ENCODE measurements around the gene TRIM44.

TRIM44 gene

DNA sequence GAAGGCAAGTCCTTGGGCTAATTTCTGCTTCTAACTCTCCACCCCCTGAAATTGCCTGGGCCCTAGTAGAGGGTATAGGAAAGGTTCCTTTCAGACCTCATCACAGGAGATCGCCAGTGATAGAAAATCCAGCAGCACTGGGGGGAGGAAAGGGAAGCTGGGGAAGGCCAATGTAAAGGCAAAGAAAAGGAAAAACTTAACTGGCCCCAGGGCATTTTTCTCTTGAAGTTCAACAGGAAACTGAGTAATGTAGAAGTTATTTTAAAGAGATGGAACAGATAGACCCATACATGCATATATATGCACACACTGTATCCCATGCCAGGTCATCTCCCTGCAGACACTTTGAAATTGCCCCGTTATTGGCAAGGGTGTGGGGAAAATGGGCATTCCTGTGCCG is 134.0 kb downstream of the TRIM44 start:
- DNase-seq: no peak

DNA sequence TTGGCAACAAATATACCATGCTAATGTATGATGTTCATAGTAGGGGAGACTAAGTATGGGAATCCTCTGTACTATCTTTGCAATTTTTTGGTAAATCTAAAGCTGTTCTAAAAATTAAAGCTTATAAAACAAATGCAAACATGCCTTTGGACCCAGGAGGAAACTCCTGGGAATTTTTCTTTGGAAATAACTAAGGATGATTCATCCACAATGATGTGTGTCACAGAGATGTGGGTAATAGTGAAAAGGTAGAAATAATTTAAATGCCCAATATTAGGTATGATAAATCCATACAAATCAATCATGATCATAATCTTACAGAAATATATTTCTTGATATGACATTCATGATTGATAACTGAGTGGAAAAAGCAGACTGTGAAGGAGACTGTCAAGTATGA is 135.8 kb downstream of the TRIM44 start:
- no peak for DNase-seq

DNA sequence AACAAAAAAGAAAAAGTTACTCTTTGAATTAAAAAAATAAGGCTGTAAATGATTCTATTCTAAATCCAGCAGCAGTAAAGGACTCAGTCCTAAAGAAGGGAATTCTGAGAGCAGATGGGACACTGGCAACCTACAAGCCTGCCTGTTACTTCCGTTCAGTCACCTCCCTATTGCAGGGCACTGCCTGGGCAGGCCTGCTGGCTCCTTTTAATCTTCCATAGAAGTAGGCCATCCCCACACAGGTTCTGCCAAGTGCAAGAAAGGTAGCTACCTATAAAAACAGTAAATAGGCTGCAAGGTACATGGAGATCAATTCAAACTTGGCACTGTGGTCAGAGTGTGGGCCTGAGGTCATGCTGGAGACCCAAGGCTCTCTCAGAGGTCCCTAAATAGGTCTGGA is 136.4 kb downstream of the TRIM44 start:
- DNase-seq: no peak

DNA sequence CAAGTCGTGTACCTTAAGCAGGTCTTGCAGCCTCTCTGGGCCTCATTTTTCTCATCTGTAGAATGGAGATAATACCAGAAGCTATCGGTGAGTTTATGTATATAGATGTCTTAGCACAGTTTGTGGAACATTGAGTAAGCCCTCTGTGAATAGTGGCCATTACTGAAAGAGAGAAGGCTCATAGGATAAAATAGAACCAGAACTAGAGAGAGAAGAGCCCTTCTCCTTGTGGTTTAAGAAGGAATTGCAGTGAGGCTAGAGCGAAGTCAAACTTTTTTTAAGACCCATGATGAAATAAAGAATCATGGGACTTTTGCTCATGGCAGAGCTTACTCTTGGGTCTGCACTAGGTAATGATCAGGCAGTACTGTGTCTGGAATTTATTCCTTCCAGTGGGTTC is 137.1 kb downstream of the TRIM44 start:
- DNase-seq: no peak

DNA sequence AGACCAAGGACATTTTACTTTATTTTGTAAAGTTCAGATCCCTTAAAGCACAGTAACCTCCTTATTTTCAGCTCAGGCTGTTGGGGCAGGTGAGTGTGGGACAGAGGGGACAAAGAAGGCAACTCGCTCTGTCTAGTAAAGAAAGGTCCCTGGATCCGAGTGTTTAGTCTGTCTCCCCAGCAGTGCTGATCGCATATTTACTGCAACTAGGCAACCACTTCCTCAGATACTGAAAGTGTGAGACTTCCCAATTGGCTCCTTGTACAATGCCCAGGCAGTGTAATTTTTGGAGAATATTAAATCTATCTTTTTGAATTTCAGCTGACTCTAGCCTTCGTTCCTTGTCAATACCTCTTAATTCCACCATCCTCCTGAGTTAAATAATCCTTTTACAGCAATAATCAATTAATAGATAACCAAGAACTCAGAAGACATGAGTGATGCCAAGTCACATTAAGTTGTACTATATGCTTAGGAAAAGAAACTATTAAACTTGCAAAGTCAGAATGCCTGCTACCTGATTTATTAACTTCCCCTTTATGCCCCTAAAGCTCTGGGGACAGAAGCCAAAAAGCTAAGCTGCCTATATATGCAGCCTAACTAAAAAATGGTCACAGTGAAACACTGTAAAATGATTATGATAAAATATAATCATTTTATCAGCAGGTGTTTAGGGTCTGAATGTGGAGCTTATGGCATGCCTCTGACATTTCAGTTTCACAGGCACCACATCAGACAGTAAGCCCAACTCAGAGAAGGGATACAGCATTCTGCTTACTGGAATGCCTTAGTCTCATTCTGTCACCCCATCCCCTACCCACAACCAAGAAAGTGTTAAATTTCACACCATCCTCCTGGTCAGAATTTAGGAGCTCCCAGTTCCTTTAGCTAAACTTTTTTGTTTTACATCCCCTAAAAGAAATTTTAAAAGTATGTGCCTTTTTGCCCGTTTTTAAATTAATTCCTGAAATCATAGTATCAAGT is 138.7 kb downstream of the TRIM44 start:
- no peak for DNase-seq

DNA sequence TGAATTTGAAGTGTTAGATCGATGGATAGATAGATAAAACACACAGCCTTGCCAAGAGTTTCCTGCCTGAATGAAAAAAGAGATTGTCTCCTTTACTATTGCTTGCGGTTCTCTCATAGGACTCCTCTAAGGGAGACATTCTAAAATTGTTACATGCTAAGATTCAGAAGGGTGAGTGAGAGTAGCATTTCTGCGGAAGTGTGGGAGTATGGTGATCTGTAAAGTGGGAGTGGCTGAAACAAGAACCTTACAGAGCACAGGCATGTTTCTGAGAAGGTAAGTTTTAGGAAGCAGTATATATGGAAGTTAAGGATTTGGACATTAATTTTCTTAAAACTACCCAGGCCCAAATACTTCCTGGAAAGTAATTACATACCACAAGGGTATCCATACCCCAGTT is 139.6 kb downstream of the TRIM44 start:
- DNase-seq: no peak

DNA sequence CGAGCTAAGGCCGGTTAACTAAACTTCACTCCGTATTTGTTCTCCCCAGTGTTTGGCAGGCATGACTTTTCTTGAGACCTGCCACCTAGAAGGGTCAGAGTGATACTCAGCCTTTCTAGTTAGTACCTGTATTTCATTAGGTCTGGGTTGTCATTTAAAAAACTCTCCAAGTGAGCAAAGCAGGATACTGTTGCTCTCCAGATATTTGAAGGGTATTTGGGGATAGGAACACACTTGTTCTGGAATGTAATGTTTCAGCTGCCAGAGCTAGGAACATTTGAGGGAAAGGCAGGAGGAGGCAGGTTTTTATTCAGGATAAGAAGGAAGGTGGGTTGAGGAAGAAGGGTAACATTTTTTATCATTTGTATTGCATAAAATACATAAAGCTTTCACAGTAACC is 140.1 kb downstream of the TRIM44 start:
- DNase-seq: no peak

DNA sequence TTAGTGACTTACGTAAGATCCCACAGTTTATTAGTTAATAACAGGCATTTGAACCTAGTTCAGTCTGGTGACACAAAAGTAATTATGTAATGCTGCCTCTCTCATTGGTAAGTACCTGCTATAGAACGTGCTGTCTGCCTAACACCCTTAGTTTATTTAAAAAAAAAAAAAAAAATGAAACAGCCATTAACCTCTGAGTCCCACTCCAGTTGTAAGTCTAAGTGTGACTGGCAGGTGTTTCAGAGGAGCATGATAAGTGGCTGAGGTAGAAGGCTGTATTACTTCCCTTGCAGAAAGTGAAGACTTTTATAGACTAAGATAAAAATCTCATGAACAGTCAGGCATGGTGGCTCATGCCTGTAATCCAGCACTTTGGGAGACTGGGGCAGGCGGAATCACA is 140.5 kb downstream of the TRIM44 start:
- no peak for DNase-seq

DNA sequence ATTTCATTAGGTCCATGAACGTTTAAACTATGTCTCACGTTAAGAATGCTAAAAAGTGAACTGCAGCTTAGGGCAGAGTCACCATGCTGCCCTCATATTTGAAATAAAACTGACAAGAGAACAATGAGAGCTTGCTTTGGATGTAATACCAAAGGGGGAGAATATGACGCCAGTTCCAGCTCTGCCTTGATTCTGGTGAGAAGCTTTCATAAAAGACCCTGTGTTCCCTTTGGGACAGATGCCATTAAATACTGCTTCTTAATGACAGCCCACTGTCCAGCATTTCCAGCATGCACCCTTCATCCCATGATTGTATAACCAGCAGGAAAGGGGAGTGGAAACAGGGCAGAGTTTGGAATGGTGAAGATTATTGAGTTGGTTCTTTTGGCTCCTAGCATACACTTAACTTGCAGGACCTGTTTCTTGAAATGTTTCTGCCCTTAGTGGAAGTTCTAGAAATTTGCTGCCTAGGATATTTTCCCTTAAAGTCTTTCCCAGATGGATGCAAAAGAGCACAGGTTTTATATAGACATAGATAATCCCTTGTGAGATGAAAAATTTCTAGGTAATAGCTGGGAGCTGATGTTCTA is 142.0 kb downstream of the TRIM44 start:
- no peak for DNase-seq

DNA sequence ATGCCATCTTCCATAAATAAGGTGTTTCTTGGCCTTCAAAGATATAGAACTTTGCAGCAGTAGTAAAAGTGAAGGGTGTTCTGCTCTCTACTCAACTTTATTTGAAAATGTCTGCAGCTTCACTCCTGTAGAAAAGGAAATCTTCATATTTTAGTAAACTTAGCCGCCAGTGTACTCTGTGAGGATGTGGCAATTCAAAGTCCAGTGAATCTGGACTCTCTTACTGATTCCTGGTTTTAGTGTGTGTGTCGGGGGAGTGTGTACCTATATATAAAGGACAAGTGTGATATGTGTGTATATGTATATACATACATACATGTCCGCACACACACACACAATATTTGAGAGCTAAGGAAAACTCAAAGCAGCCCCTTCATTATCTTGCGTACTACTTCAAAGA is 147.0 kb downstream of the TRIM44 start:
- DNase-seq: no peak

DNA sequence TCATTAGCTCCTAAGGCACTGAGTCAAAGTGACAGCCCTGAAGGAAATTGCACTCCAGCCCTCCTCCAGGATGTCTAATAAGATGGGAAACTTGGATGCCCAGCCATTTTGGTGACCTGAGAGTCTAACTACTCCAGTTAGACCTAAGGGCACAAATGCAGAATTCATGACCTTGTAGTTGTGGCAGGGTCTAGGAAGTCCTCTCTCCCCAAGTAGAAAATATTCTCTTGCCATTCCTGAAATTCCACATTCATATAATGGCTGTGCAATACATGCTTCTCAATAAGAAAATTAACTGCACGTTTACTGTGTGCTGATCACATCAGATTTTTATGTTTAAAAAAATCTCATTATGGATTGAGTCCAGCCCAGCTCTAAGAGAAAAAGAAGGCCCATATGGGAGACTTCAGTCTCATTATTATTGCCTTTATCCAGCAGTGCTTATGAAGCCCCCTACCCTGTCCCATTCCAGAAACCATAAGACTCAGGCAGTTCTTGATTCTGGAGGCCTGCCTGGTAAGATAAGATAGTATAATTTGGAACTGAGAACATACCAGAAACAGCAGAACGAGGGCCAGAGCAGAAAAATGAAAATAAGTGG is 147.6 kb downstream of the TRIM44 start:
- no peak for DNase-seq

DNA sequence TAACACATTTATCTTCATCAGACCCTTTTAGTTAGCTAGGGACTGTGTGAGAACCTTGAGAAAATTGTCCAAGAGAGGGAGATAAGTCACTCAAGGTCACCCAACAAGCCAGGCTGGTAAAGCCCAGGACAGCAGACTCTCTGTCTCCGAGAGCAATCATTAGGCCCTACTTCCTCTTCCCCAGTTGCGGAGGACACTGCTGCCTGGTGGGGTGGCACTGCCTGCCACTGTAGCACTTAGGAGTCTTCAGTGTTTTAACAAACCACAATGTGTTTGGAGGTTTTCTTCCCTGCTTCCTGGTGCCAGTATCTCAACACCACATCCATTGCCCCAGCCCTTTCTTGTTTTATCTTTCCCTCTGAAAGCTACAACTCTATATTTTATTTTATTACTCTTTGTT is 149.2 kb downstream of the TRIM44 start:
- DNase-seq: no peak

DNA sequence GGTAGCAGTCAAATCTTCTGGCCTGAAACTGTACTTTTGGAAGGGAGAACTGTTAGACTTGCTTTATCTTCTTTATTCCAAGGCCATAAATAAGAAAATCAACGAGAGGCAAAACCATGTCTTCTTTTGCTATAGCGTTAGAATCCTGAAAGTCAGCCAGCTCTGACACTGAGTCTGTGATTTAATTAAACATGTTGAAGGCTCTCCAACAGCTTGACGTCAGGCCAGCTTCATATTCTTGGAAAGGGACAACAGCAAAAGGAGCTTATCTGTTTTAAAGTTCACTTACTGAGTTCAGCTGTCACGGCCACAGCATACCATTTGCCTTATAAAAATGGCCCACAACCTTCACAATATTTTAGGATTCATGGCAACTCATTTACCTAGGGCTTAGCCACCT is 150.3 kb downstream of the TRIM44 start:
- no peak for DNase-seq

DNA sequence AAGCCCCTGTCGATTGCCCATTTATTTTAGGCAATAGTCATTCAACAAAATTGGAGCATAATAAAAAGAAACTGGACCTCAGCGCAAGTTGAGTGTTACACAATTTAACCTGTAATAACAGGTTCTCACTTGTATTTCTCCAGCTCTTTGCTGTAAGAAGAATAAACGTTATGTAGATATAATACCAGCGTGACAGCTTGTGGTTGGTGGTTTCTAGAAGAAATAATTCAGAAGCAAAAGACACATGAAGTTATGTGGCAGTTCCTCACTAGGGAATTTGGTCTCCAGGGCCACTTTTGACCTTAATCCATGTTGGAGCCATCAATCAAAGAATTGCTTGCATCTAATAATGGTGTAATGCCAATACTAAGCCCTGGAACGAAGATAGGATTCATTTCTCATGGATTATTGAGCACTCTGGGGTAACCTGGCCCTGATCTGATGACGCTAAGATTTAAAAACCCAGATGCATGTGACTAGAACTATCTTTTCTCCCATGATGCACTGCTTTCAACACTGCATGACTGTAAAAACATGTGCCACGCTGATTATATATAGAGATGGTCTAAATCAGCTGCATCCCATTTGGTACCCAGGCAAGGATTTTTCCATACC is 151.6 kb downstream of the TRIM44 start:
- DNase-seq: no peak

DNA sequence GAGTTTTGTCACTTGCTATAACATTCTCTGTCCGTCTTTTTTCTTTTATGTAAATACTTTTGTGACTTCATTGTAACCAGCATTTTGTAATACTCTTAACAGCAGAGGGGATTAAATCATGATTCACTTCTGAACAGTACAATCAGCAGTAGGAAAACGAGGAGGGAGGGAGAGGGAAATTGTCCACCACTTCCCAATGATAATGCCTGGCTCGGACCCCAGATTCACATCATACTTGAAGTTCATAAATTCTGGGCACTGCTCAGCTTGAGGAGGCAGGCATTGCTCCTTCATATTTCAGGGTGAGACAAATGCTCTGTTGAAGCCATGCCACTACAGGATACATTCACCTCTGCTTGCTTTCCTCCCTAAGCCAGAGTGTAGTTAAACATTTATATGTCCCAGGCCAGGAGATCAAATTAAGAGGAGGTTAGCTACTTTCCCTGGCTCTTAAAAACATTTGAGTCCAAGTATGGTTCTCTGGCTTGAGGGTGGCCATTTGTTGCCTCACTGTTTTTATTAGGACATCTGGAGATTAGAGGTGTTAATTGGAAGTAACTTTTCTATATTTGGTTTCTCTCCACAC is 152.2 kb downstream of the TRIM44 start:
- DNase-seq: no peak

DNA sequence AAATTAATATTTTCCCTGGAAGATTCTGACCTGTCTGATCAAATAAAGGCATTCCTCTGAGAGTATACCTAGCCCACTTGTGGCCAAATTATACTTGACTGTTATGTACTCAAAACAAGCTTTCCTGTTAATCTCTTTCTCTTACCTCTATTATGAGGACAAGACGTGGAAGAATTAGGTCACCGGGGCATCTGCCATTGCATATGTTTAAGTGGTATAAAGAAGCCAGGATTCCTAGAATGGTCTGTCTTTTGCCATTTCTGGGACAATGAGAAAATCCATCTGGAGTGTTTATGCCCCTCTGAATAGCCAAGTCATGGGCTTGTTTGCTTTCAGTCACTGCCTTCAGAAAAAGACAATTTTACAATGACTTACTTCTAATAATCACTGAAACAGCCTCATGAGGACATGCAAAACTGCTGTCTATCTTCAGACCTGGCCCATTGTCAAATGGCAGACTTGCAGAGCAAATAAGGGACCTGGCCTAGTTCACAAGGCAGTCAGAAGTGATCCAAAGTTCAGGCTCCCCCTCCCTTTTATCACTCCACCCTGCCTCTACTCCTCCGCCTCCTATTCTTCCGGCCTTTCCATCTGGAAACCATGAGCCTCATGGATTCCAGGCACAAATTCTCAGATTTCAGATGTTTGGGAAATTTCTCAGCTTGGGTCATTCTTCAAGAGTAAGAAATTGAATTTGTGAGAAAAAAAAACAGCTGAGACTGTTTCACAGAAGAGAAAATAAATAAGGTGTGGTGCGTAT is 153.2 kb downstream of the TRIM44 start:
- no peak for DNase-seq

DNA sequence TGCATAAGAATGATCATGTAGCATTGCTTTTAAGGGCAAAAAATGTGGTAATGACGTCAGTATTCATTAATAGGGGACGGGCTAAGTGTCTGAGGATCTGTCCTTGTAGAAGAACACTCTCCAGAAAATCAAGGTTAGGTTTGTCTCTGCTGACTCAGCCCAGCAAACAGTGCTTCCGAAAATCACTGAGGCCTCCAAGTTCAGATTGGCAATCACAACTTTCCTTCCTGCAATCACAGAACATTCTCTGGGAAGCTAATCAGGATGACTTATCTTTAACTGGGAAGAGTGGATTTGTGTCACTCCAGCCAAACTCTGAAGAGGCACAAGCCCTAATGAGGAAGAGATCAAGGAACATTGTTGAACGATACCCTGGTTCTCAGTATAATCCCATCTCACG is 158.0 kb downstream of the TRIM44 start:
- no peak for DNase-seq

DNA sequence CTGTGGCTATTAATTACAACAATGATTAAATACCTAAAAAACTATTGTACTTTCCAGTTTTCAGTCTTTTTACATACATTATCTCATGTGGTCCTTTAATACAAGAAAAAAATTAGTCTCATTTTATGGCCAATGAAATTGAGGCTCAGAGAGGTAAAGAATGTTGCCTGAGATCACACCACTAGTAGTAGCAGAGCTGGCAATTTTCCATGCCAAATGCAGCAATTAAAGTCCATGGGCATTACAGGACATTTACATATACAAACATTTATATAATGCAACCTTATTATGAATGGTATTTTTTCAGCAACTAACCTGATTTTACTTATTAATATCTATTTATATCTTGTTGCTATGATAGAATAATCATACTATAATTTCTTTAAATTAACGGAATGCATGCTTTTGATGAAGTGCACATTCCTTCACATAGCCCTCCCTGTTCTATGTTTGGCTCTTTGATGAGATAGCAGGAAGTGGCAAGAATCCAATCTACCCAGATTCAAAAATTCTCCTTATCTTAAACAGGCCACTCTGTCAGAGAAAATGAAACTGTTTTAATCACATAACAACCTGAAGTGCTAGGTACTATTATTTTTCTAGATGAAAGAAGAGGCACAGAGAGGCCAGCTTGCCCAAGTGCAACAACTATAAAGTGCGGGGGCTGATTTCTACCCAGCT is 160.4 kb downstream of the TRIM44 start:
- DNase-seq: no peak

DNA sequence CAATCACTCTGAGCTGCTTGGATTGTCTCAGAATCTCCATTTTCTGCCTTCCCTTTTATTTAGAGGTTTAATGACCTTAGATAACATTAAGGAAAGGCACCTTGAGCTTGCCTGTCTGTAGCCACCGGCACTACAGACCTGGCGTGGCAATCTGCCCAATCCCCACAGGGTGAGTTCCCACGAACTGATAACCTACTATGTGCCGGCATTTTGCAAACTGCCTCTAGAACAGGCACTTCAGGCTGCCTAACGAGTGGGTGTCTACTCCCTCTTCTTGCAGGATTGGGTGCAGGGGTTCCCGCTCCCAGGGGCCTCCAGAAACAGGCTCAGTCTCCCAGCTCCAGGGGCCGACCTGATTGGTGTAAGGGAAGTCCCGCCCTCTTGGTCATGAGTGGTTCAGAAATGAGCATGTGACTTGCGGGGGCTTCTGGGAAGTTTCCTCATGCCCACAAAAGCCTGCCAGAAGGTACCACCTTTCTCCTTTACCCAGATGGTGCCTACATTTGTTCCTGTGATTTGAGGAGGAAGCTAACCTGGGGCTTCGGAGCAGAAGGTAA is 161.2 kb downstream of the TRIM44 start:
- DNase-seq: no peak

DNA sequence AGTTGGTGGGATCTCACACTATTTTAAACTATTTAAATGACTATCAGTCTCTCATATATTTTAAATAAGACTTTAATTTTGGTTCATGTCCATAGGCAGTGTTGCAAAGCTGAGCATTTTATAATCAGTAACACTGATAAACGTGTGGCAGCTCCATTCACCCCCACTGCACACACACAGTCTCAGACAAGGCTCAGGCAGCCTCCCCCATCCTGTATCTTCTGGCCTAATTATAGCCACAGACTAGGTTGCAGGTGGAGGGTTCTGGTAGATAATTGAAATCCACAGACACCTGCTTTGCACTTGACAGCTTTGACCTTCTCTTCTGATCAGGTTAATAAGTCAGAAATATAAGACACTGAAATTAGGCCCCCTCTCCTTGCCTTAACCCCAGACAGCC is 162.8 kb downstream of the TRIM44 start:
- DNase-seq: no peak

DNA sequence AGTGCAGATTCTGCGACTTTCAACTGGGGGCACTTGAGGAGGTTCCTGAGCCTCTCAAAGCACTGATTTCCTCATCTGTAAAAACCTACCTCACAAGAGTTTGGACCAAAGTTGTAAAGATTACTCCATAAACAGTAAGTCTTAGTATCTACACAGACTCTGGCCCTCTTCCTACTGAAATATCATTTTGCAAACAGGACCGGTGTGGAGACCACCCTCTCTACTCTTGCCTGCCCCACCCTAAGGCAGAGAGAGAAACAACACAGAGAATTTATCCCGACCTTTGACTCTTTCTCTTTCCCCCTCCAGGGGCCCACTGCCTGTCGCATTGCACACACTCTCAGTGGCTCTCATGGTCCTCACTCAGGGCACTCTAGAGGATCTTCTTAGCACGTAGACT is 163.4 kb downstream of the TRIM44 start:
- DNase-seq: no peak

DNA sequence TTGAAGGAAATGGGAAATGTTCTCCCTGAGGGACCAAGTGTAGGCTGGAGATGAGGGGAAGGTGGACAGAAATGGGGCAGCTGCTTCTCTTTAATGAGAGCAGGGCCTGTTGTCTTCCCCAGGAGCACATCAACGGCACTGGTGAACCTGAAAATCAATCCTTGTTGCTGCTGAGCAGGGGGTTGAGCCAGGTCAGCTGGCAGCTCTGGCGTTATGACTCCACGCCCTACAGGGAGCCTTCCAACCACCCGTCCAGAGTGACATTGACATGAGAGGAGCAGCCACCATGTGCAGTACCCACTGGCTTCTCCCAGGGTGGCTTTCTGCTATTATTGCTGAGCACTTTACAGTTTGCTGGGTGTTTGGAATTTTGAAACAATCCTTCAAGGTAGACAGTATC is 164.4 kb downstream of the TRIM44 start:
- no peak for DNase-seq

All from GF-D8 (cell line).